ENCODE data around the gene MAMLD1. TPM values are rescaled to one million over a fixed set of nuclear protein-coding genes. Genes with fewer than 3 reads are reported as not detected.

MAMLD1 gene
- total and polyA plus RNA-seq, 4 donors, result 0.59 to 1.1 (median 0.76) TPM

DNA sequence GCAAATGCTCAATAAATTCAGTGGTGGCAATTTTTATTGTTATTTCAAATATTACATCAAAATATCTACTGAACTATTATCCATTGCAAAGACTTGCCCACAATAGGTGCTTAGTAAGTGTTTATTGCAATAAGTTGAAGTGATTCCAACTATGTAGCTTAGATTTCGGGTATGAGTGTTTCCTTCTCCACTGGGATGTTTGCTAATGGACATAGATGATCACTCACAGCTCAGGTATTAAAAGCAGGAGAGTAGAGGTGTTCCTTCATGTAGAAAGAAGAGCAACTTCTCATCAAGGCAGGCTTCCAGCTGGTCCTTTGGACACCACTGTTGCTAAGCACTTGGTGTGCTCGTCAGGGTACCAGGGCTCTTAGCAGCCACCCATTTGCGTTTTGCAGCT, 139.0 kb downstream of the MAMLD1 start:
- DNase-seq (ENCODE audit: low spot score), result no peak
- Histone ChIP-seq H3K27me3 (ENCODE audit: control insufficient read depth in 4 of 4, insufficient read depth in 4 of 4, low read length in 3 of 4) (peaks cover 0 to 3% (median 0%) of the 10 kb centered on the region in 4 donors), H3K27ac (ENCODE audit: low read depth in 1 of 2, low read length in 2 of 2) (no peak overlapping the region), H3K9ac (ENCODE audit: low read depth in 1 of 2, low read length in 2 of 2) (no peak overlapping the region), H3K4me3 (ENCODE audit: low read depth in 1 of 3, low read length in 3 of 3) (no peak overlapping the region), H3K36me3 (ENCODE audit: control insufficient read depth in 4 of 4, insufficient read depth in 3 of 4, low read depth in 1 of 4, low read length in 3 of 4) (no peaks in the 10 kb centered on the region), H3K9me3 (ENCODE audit: control insufficient read depth in 4 of 4, low read length in 3 of 4) (no peaks in the 10 kb centered on the region), H3K4me1 (ENCODE audit: control insufficient read depth in 4 of 4, insufficient read depth in 4 of 4, low read length in 3 of 4) (peaks cover 0 to 6% (median 0%) of the 10 kb centered on the region in 4 donors)
- TF ChIP-seq, protein P1, sequence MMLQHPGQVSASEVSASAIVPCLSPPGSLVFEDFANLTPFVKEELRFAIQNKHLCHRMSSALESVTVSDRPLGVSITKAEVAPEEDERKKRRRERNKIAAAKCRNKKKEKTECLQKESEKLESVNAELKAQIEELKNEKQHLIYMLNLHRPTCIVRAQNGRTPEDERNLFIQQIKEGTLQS (IDR thresholded peaks at IDR 0.05), result no peak
- no peak for TF ChIP-seq RXRA (IDR thresholded peaks at IDR 0.05)
- TF ChIP-seq NR2F2 (IDR thresholded peaks at IDR 0.05), result no peak
- TF ChIP-seq EGR1 (IDR thresholded peaks at IDR 0.05; ENCODE audit: low read depth in 2 of 2), result no peak
- TF ChIP-seq HNF4A (conservative IDR thresholded peaks at IDR 0.05), result no peak
- TF ChIP-seq, protein P2, sequence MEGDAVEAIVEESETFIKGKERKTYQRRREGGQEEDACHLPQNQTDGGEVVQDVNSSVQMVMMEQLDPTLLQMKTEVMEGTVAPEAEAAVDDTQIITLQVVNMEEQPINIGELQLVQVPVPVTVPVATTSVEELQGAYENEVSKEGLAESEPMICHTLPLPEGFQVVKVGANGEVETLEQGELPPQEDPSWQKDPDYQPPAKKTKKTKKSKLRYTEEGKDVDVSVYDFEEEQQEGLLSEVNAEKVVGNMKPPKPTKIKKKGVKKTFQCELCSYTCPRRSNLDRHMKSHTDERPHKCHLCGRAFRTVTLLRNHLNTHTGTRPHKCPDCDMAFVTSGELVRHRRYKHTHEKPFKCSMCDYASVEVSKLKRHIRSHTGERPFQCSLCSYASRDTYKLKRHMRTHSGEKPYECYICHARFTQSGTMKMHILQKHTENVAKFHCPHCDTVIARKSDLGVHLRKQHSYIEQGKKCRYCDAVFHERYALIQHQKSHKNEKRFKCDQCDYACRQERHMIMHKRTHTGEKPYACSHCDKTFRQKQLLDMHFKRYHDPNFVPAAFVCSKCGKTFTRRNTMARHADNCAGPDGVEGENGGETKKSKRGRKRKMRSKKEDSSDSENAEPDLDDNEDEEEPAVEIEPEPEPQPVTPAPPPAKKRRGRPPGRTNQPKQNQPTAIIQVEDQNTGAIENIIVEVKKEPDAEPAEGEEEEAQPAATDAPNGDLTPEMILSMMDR (IDR thresholded peaks at IDR 0.05; ENCODE audit: low read depth, low read length, missing input control), result no peak
- TF ChIP-seq HNF4G (IDR thresholded peaks at IDR 0.05), result no peak
- TF ChIP-seq, protein P3, sequence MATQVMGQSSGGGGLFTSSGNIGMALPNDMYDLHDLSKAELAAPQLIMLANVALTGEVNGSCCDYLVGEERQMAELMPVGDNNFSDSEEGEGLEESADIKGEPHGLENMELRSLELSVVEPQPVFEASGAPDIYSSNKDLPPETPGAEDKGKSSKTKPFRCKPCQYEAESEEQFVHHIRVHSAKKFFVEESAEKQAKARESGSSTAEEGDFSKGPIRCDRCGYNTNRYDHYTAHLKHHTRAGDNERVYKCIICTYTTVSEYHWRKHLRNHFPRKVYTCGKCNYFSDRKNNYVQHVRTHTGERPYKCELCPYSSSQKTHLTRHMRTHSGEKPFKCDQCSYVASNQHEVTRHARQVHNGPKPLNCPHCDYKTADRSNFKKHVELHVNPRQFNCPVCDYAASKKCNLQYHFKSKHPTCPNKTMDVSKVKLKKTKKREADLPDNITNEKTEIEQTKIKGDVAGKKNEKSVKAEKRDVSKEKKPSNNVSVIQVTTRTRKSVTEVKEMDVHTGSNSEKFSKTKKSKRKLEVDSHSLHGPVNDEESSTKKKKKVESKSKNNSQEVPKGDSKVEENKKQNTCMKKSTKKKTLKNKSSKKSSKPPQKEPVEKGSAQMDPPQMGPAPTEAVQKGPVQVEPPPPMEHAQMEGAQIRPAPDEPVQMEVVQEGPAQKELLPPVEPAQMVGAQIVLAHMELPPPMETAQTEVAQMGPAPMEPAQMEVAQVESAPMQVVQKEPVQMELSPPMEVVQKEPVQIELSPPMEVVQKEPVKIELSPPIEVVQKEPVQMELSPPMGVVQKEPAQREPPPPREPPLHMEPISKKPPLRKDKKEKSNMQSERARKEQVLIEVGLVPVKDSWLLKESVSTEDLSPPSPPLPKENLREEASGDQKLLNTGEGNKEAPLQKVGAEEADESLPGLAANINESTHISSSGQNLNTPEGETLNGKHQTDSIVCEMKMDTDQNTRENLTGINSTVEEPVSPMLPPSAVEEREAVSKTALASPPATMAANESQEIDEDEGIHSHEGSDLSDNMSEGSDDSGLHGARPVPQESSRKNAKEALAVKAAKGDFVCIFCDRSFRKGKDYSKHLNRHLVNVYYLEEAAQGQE (IDR thresholded peaks at IDR 0.05), result no peak
- TF ChIP-seq RAD21 (IDR thresholded peaks at IDR 0.05), result no peak
- no peak for TF ChIP-seq FOXA2 (IDR thresholded peaks at IDR 0.05)
- TF ChIP-seq JUND (IDR thresholded peaks at IDR 0.05), result no peak
- 95% methylated on average over 3 of the region's 3 CpGs for WGBS

DNA sequence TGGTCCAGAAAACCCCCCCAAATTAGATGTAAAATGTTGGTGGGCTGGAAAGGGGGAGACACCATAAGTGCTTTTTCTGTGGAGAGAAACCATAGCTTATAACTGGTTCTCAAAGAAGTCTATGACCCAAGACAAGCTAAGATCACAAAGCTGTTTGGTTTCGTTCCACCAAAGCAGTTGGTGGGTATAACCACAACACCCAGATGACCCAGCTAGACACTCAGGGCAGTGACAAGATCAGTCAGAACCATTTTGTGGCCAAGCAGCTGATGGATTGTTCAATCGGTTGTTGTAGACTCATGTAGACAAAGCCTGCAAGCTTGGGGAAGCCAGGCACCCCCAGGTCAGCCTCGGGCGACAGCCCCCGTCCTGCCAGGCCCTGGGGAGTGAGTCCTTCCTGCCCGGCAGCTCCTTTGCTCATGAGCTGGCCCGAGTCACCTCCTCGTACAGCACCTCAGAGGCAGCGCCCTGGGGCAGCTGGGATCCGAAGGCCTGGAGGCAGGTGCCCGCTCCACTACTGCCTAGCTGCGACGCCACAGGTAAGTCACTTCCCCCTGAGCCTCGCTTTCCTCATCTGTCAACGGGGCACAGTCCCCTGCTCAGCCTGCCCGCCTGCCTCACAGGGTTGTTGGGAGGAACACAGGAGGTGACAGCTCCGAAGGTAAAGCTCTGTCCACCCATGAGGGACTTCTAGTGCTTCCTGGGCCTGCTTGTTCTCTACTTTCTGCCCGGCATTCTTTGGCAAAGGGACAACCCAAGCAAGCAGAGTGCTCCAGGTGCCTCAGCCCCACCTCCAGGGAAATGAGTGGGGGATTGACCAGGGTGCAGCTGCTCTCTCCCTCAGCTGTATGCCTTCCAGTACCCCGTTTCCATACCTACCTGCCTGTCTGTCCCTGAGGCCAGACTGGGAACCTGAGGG, 140.1 kb downstream of the MAMLD1 start:
- no peaks in the 10 kb centered on the region for H3K36me3 ChIP-seq (ENCODE audit: control insufficient read depth in 4 of 4, insufficient read depth in 3 of 4, low read depth in 1 of 4, low read length in 3 of 4)
- WGBS, result 95% methylated on average over 19 of the region's 19 CpGs
- H3K27me3 ChIP-seq (ENCODE audit: control insufficient read depth in 4 of 4, insufficient read depth in 4 of 4, low read length in 3 of 4), result peaks cover 0 to under 1% (median 0%) of the 10 kb centered on the region in 4 donors
- no peak overlapping the region for H3K9ac ChIP-seq (ENCODE audit: low read depth in 1 of 2, low read length in 2 of 2)
- no peak overlapping the region for H3K27ac ChIP-seq (ENCODE audit: low read depth in 1 of 2, low read length in 2 of 2)
- TF ChIP-seq GABPA (IDR thresholded peaks at IDR 0.05 in 1 of 2, conservative IDR thresholded peaks at IDR 0.05 in 1 of 2) (no peak), RAD21 (IDR thresholded peaks at IDR 0.05) (no peak), SP1 (IDR thresholded peaks at IDR 0.05) (no peak), EGR1 (IDR thresholded peaks at IDR 0.05; ENCODE audit: low read depth in 2 of 2) (no peak), HNF4G (IDR thresholded peaks at IDR 0.05) (no peak), RXRA (IDR thresholded peaks at IDR 0.05) (no peak), FOXA1 (IDR thresholded peaks at IDR 0.05) (no peak)
- TF ChIP-seq, protein P2 (IDR thresholded peaks at IDR 0.05; ENCODE audit: low read depth, low read length, missing input control), result no peak
- no peaks in the 10 kb centered on the region for H3K9me3 ChIP-seq (ENCODE audit: control insufficient read depth in 4 of 4, low read length in 3 of 4)
- H3K4me1 ChIP-seq (ENCODE audit: control insufficient read depth in 4 of 4, insufficient read depth in 4 of 4, low read length in 3 of 4), result peaks cover 2 to 15% (median 5%) of the 10 kb centered on the region in 4 donors
- no peak overlapping the region for H3K4me3 ChIP-seq (ENCODE audit: low read depth in 1 of 3, low read length in 3 of 3)
- no peak for DNase-seq (ENCODE audit: low spot score)
